Measurements from ENCODE around the gene DPM2.
A peak's percentile ranks its signal among the peaks of the same experiment; 100 is the strongest.

The DPM2 gene

GRCh38 chr9:127898433-127899127 lies 39.1 kb downstream of the DPM2 start:
- no peak for DNase-seq (ENCODE audit: low read depth)

- DNase-seq (ENCODE audit: low read depth) = peak; percentile 48
Measured at GRCh38 chr9:127897193-127897692, 40.4 kb downstream of the DPM2 start.

GRCh38 chr9:127896395-127897192 lies 41.1 kb downstream of the DPM2 start:
- DNase-seq (ENCODE audit: low read depth) = no peak

- DNase-seq (ENCODE audit: low read depth) = no peak
Measured at GRCh38 chr9:127895811-127896210, 41.8 kb downstream of the DPM2 start.

- no peak for DNase-seq (ENCODE audit: low read depth)
Measured at GRCh38 chr9:127893392-127893791, 44.3 kb downstream of the DPM2 start.

- no peak for DNase-seq (ENCODE audit: low read depth)
Measured at GRCh38 chr9:127892831-127893230, 44.8 kb downstream of the DPM2 start.

- DNase-seq (ENCODE audit: low read depth) = no peak
Measured at GRCh38 chr9:127890053-127890452, 47.6 kb downstream of the DPM2 start.

GRCh38 chr9:127887792-127888191 lies 49.9 kb downstream of the DPM2 start:
- DNase-seq (ENCODE audit: low read depth) = no peak

GRCh38 chr9:127886401-127886972 lies 51.2 kb downstream of the DPM2 start:
- no peak for DNase-seq (ENCODE audit: low read depth)

- DNase-seq (ENCODE audit: low read depth) = no peak
Measured at GRCh38 chr9:127885508-127886281, 52.0 kb downstream of the DPM2 start.
